ENCODE measurements around the gene TMEM135. TPM values are rescaled to one million over a fixed set of nuclear protein-coding genes. Genes with fewer than 3 reads are reported as not detected.

The TMEM135 gene
- total RNA-seq, 2 donors from 2014 or later: 25.9 to 26.9 TPM

GRCh38 chr11:87317441-87317840 is 279.7 kb downstream of the TMEM135 start:
- H3K36me3 ChIP-seq: peaks cover 6% of the 10 kb centered on the region
- DNase-seq (ENCODE audit: low spot score): no peak
- TF ChIP-seq, protein P1, sequence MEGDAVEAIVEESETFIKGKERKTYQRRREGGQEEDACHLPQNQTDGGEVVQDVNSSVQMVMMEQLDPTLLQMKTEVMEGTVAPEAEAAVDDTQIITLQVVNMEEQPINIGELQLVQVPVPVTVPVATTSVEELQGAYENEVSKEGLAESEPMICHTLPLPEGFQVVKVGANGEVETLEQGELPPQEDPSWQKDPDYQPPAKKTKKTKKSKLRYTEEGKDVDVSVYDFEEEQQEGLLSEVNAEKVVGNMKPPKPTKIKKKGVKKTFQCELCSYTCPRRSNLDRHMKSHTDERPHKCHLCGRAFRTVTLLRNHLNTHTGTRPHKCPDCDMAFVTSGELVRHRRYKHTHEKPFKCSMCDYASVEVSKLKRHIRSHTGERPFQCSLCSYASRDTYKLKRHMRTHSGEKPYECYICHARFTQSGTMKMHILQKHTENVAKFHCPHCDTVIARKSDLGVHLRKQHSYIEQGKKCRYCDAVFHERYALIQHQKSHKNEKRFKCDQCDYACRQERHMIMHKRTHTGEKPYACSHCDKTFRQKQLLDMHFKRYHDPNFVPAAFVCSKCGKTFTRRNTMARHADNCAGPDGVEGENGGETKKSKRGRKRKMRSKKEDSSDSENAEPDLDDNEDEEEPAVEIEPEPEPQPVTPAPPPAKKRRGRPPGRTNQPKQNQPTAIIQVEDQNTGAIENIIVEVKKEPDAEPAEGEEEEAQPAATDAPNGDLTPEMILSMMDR (IDR thresholded peaks at IDR 0.05): no peak
- no peak overlapping the region for H3K27ac ChIP-seq
- ATAC-seq (ENCODE audit: insufficient number of reproducible peaks, low FRiP score, low read depth): no peak
- H3K27me3 ChIP-seq (replicated peaks; ENCODE audit: insufficient read depth): no peaks in the 10 kb centered on the region
- H3K4me3 ChIP-seq: no peak overlapping the region
- peaks cover 0 to 2% of the 10 kb centered on the region in 2 donors for H3K4me1 ChIP-seq (ENCODE audit: control insufficient read depth in 1 of 2, low read depth in 2 of 2)
- no peaks in the 10 kb centered on the region for H3K9me3 ChIP-seq

DNA sequence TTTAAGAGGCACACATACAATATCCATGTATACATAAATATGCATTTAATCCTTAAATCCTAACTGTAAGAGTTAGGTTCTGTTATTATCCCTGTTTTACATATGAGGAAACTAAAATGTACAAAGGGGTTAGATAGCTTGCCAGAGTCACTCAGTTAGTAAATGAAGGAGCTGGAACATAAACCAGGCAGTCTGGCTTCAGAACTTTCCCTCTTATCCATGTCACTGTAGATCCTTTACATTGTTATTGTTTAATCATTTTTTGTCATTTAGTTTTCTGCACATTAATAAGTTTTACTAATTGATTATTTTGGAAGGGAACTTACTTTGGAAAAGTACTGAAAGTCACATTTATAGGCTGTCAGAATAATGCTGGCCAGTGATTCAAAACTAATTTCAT is 282.4 kb downstream of the TMEM135 start:
- Histone ChIP-seq H3K36me3 (peaks cover 6% of the 10 kb centered on the region), H3K4me3 (no peak overlapping the region), H3K27ac (no peak overlapping the region), H3K4me1 (ENCODE audit: control insufficient read depth in 1 of 2, low read depth in 2 of 2) (no peaks in the 10 kb centered on the region), H3K9me3 (no peaks in the 10 kb centered on the region), H3K27me3 (replicated peaks; ENCODE audit: insufficient read depth) (no peaks in the 10 kb centered on the region)
- TF ChIP-seq, protein P1 (IDR thresholded peaks at IDR 0.05): no peak
- ATAC-seq (ENCODE audit: insufficient number of reproducible peaks, low FRiP score, low read depth) (no peak), DNase-seq (ENCODE audit: low spot score) (no peak)

GRCh38 chr11:87322568-87322967 is 284.8 kb downstream of the TMEM135 start:
- Histone ChIP-seq H3K27ac (no peak overlapping the region), H3K27me3 (replicated peaks; ENCODE audit: insufficient read depth) (no peaks in the 10 kb centered on the region), H3K9me3 (no peaks in the 10 kb centered on the region), H3K36me3 (peaks cover 6% of the 10 kb centered on the region), H3K4me3 (no peak overlapping the region), H3K4me1 (ENCODE audit: control insufficient read depth in 1 of 2, low read depth in 2 of 2) (no peaks in the 10 kb centered on the region)
- DNase-seq (ENCODE audit: low spot score) (no peak), ATAC-seq (ENCODE audit: insufficient number of reproducible peaks, low FRiP score, low read depth) (no peak)
- TF ChIP-seq, protein P1 (IDR thresholded peaks at IDR 0.05): no peak

DNA sequence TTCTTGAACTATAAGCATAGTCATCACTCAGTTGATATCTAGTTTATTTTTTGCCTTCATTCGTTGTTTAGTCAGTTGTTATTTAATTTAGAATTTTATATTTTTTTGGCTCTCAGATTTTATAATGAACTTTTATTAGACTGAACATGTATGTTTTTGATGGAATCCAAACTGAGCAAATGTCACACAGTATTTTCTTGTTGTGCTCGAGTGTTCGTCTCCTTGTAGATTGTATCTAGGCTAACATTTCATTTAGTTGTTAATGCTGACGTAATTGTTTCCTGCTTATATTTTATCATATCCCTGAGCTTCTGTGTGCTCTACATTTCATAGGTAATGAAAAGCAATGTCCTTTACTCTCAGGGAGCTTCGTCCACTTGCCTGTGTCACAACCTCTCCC is 286.2 kb downstream of the TMEM135 start:
- H3K9me3 ChIP-seq: no peaks in the 10 kb centered on the region
- ATAC-seq (ENCODE audit: insufficient number of reproducible peaks, low FRiP score, low read depth) (no peak), DNase-seq (ENCODE audit: low spot score) (no peak)
- H3K4me1 ChIP-seq (ENCODE audit: control insufficient read depth in 1 of 2, low read depth in 2 of 2): no peaks in the 10 kb centered on the region
- H3K27me3 ChIP-seq (replicated peaks; ENCODE audit: insufficient read depth): no peaks in the 10 kb centered on the region
- H3K36me3 ChIP-seq: peaks cover 6% of the 10 kb centered on the region
- TF ChIP-seq, protein P1 (IDR thresholded peaks at IDR 0.05): no peak
- H3K4me3 ChIP-seq: no peak overlapping the region
- no peak overlapping the region for H3K27ac ChIP-seq

GRCh38 chr11:87324817-87325489 is 287.2 kb downstream of the TMEM135 start:
- DNase-seq (ENCODE audit: low spot score) (no peak), ATAC-seq (ENCODE audit: insufficient number of reproducible peaks, low FRiP score, low read depth) (no peak)
- H3K27ac ChIP-seq: no peak overlapping the region
- no peaks in the 10 kb centered on the region for H3K9me3 ChIP-seq
- TF ChIP-seq, protein P1 (IDR thresholded peaks at IDR 0.05): no peak
- H3K4me1 ChIP-seq (ENCODE audit: control insufficient read depth in 1 of 2, low read depth in 2 of 2): peaks cover 7% of the 10 kb centered on the region in 2 donors
- peaks cover 6% of the 10 kb centered on the region for H3K36me3 ChIP-seq
- no peak overlapping the region for H3K4me3 ChIP-seq
- H3K27me3 ChIP-seq (replicated peaks; ENCODE audit: insufficient read depth): no peaks in the 10 kb centered on the region
